Body of pancreas (tissue), 4 donors: ENCODE data around the gene ELOVL6. TPM values are rescaled to one million over a fixed set of nuclear protein-coding genes. Genes with fewer than 3 reads are reported as not detected.

ENCODE experiments used
- ATAC-seq: fragments of 150-250 bp; one replicate; pipeline ENCODE4 v1.9.1; 2016
- DNase-seq, 4 donors: peaks; one replicate each; pipeline ENCODE4 v3.0.0-alpha.2; 2019
- H3K27ac ChIP-seq, 4 donors: fragments of 200-600 bp; sonication (generic); 1 replicate in 3 of 4; 2 replicates in 1 of 4; pipeline versions ENCODE4 v1.5.1 to v1.6.1; 2016 to 2019; ENCODE audit warnings: mild to moderate bottlenecking in 1 of 4, mixed read lengths in 1 of 4, moderate library complexity in 1 of 4
- H3K27me3 ChIP-seq, 2 donors: fragments of 200-600 bp; sonication (generic); one replicate each; pipeline ENCODE4 v1.6.0; 2016; ENCODE audit warnings: mild to moderate bottlenecking in 1 of 2
- H3K36me3 ChIP-seq, 2 donors: fragments of 200-600 bp; sonication (generic); replicated peaks in 1 of 2; 2 replicates each; pipeline ENCODE4 v1.5.1; 2016; ENCODE audit warnings: low read depth in 2 of 2; ENCODE audit not compliant: insufficient read depth in 1 of 2
- H3K4me1 ChIP-seq: fragments of 200-600 bp; sonication (generic); one replicate; pipeline ENCODE4 v1.6.0; 2016
- H3K4me3 ChIP-seq, 2 donors: fragments of 200-600 bp; sonication (generic); 1 replicate in 1 of 2; 2 replicates in 1 of 2; pipeline ENCODE4 v1.5.1; 2016 to 2019
- H3K9me3 ChIP-seq, 3 donors: fragments of 200-600 bp; sonication (generic); 1 replicate in 2 of 3; 2 replicates in 1 of 3; pipeline ENCODE4 v1.5.1; 2016
- CTCF ChIP-seq, 7 experiments: fragments of 450-650 bp in 4 of 7; fragments of 200-600 bp in 3 of 7; sonication (generic) in 3 of 7; IDR thresholded peaks; one replicate each; pipeline ENCODE4 v1.5.1; 2016 to 2019; ENCODE audit warnings: antibody characterized with exemption in 7 of 7
- POLR2A ChIP-seq, 3 donors: fragments of 450-650 bp; IDR thresholded peaks; one replicate each; pipeline ENCODE4 v1.6.1; 2016; ENCODE audit warnings: antibody characterized with exemption in 3 of 3, mild to moderate bottlenecking in 2 of 3
- WGBS, 2 donors: methylation state at CpG; one replicate each; pipeline ENCODE4 v1.1.5; 2017; 5-methylcytosine and 5-hydroxymethylcytosine counted together
- intact Hi-C: fragments of 100-400 bp; cut with DNase I; formaldehyde crosslinking; loops from one replicate; pipeline ENCODE4 v1.15.1; 2023
- total RNA-seq, 2 donors: library from RNA; depleted of rRNA; stranded (reverse); fragments of >200 nt; gene quantifications; one replicate each; pipeline ENCODE4 v1.1.0, GENCODE V29; 2016

The ELOVL6 gene
- total RNA-seq, 2 donors from 2014 or later, result 0.78 to 0.99 TPM

- WGBS, 2 donors, result 90 to 93% methylated on average over 7 of the region's 7 CpGs
- TF ChIP-seq POLR2A (IDR thresholded peaks at IDR 0.05) (no peak), CTCF (IDR thresholded peaks at IDR 0.05) (no peak)
- no peak overlapping the region for H3K27ac ChIP-seq
- no peaks in the 10 kb centered on the region for H3K36me3 ChIP-seq
- ATAC-seq (no peak), DNase-seq (no peak)
- H3K4me3 ChIP-seq, result no peak overlapping the region
- H3K27me3 ChIP-seq, result no peaks in the 10 kb centered on the region
- intact Hi-C loops, result no loop called here
- H3K9me3 ChIP-seq, result no peaks in the 10 kb centered on the region
- H3K4me1 ChIP-seq, result no peaks in the 10 kb centered on the region
Measured at GRCh38 chr4:110149089-110149488, 49.3 kb downstream of the ELOVL6 start.

- no peaks in the 10 kb centered on the region for H3K9me3 ChIP-seq
- no peak overlapping the region for H3K27ac ChIP-seq
- no peak overlapping the region for H3K4me3 ChIP-seq
- ATAC-seq (no peak), DNase-seq (no peak)
- H3K4me1 ChIP-seq, result no peaks in the 10 kb centered on the region
- H3K27me3 ChIP-seq, result no peaks in the 10 kb centered on the region
- TF ChIP-seq CTCF (IDR thresholded peaks at IDR 0.05) (no peak), POLR2A (IDR thresholded peaks at IDR 0.05) (no peak)
- no peaks in the 10 kb centered on the region for H3K36me3 ChIP-seq
- intact Hi-C loops, result no loop called here
Measured at GRCh38 chr4:110142461-110142860, 56.0 kb downstream of the ELOVL6 start.

DNA sequence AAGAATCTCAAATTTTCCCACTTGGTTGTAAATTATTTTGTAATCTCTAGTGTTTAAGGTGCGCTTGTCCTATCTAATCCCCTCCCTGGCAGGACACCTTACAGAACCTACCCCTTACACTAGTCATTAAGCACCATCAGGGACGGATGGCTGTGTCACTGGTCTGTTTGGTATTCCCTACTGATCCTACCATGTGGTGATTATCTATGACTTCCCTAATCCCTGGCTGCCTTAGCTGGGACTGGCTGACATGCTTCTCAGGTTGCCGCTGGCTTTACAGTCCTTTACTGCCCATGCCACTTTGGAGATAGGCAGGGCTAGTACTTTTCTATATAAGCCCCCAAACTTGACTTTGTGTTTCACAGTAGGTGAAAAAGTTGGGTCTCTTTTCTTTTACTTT lies 58.6 kb downstream of the ELOVL6 start:
- Histone ChIP-seq H3K27me3 (no peaks in the 10 kb centered on the region), H3K9me3 (no peaks in the 10 kb centered on the region), H3K36me3 (no peaks in the 10 kb centered on the region), H3K4me1 (no peaks in the 10 kb centered on the region), H3K4me3 (no peak overlapping the region), H3K27ac (no peak overlapping the region)
- ATAC-seq (no peak), DNase-seq (no peak)
- WGBS, 2 donors, result 85% methylated on average over 3 of the region's 3 CpGs
- TF ChIP-seq CTCF (IDR thresholded peaks at IDR 0.05) (no peak), POLR2A (IDR thresholded peaks at IDR 0.05) (no peak)
- intact Hi-C loops, result no loop called here

DNA sequence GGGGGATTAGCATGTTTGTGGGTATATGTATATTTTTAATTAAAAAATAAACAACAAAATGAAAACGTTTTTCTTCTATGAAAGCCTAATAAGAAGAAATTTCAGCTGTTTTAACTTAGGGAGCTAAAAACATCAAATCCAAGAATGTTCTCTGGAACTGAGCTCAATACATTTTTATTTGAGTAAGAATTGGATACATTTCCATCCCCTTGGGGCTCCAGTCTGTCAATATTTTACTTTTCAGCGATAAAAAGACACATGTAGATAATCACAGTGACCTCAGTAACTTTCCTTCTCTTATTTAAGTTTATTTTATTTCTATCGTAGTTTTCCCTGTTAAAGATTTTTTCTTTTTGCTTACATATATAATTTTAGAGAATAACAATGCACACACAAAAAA lies 59.3 kb downstream of the ELOVL6 start:
- no peak for ATAC-seq
- no peaks in the 10 kb centered on the region for H3K9me3 ChIP-seq

More for the DNA sequence above, 59.3 kb downstream of the ELOVL6 start:
- DNase-seq, result no peak
- intact Hi-C loops, result no loop called here
- H3K4me1 ChIP-seq, result no peaks in the 10 kb centered on the region
- TF ChIP-seq POLR2A (IDR thresholded peaks at IDR 0.05) (no peak), CTCF (IDR thresholded peaks at IDR 0.05) (no peak)
- no peaks in the 10 kb centered on the region for H3K27me3 ChIP-seq
- no peak overlapping the region for H3K27ac ChIP-seq
- no peak overlapping the region for H3K4me3 ChIP-seq
- 15% methylated on average over 3 of the region's 3 CpGs for WGBS, 2 donors
- H3K36me3 ChIP-seq, result no peaks in the 10 kb centered on the region
